ENCODE measurements around the gene SOCS7. TPM values are rescaled to one million over a fixed set of nuclear protein-coding genes. Genes with fewer than 3 reads are reported as not detected.

The SOCS7 gene, protein sequence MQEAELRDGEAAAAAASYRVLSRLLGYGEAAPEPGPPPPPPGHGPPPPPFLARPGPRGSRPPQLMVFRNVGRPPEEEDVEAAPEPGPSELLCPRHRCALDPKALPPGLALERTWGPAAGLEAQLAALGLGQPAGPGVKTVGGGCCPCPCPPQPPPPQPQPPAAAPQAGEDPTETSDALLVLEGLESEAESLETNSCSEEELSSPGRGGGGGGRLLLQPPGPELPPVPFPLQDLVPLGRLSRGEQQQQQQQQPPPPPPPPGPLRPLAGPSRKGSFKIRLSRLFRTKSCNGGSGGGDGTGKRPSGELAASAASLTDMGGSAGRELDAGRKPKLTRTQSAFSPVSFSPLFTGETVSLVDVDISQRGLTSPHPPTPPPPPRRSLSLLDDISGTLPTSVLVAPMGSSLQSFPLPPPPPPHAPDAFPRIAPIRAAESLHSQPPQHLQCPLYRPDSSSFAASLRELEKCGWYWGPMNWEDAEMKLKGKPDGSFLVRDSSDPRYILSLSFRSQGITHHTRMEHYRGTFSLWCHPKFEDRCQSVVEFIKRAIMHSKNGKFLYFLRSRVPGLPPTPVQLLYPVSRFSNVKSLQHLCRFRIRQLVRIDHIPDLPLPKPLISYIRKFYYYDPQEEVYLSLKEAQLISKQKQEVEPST
- total RNA-seq (2022; extraction: Qiagen RNA extraction; ENCODE audit: low read depth): 13.9 to 18.2 TPM (median 17.2 TPM) in 5 replicates

DNA sequence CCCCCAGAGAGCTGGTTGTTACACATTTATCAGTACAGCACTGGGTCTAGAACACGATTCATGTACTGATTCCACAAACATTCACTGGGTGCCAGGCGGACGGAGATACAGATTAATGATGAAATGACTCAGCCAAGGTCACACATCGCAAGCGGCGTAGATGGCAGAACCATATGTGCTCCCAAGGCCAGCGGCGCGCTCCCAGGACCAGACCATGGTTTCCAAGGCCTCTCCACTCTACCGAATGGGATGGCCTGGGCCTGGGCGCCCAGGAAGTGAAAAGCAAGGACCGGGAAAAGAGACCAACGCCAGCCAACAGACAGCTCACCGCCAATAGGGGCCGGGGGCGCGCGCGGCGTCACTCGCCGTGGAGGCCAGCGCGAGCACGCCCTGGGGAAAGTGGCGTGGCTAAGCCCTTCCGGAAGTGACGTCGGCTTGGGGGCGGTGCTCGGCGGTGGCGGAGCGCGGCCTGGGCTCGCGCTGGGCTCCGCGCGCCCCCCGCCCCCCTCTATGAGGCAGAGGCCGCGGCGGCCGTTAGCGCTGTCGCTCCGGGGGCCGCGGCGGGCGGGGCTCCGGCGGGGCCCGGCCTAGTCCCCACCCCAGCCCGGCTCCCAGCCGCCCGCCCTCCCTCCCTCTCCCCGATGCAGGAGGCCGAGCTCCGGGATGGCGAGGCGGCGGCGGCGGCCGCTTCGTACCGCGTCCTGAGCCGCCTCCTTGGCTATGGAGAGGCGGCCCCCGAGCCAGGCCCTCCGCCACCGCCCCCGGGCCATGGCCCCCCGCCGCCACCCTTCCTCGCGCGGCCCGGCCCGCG, at the start of gene SOCS7:
TSS of gene SOCS7 (plus strand) at position 433 of the 811 bp plus-strand sequence. CDS start at position 642, 209 bp downstream.

DNA sequence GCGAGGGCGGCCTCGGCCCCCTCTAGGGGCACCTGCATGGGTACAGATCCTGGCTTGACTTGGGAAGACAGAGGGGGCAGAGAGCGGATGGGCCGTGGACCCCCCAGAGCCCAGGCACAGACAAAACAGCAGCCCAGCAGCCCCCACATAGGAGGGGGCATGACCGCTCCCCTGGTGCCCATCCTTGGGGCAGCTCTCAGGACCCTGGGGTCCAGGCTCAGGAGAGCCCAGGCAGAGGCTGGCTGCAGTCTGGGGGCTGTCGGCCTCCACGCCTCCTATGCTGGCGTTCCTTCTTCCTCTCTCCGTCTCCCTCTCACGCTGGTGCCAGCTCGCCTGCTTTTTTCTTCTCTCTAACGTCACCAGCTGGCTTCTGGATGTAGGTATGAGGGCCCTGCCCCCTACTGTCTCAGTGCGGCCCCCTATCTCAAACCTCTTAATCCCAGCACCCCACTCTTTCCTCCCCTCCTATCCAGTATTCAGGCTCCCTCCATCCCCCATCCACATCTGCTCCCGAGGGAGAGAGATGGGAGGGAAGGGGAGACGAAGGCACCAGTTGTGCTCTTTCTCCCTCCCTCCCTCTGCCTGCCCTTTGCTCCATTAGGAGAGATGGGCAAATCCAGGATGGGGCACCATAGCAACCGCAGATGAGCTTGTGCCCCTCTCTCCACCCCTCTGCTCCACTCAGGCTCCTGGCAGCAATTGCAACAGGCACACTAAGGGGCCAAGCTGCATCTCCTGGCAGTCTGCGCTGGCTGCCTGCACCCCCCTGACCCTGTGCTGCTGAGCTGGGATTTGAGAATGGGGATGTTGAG, 7.8 kb upstream of the SOCS7 start, which contains the start of gene GPR179:
TSS of gene GPR179 (minus strand) at position 349 of the 812 bp plus-strand sequence. CDS start at position 182, 167 bp downstream.

DNA sequence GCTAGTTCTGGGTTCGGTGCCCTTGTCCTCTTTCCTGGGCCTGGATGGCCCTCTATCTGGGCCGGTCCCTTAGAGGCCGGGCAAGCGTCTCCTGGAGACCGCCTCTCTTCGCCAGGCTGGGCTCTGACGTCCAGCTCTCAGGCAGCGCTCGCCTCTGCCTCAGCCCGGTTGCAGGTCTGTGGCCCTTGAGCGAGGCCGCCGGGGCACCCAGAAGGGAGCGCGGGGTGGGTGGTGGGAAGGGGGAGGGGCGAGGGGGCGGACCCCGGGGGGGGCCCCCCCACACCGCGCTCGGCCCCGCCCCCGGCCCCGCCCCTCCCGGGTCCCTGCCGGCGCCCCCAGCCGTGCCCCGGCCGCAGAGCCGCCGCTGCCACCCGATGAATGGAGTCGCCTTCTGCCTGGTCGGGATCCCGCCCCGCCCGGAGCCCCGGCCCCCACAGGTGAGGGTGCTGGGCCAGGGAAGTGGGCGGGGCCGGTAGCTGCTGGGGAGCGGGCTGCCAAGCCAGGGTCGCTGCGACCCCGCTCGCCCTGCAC, 76.5 kb downstream of the SOCS7 start, which contains the start of gene ARHGAP23:
TSS of gene ARHGAP23 (plus strand) at position 353 of the 531 bp plus-strand sequence. CDS start at position 375, 22 bp downstream.

Other genes with a start within 250 kb of the SOCS7 start
- not detected in 5 replicates for gene TBC1D3E, start 223.9 kb upstream of the SOCS7 start, total RNA-seq (2022; extraction: Qiagen RNA extraction; ENCODE audit: low read depth)
- gene TBC1D3, start 159.3 kb upstream of the SOCS7 start, total RNA-seq (2022; extraction: Qiagen RNA extraction; ENCODE audit: low read depth): not detected in 5 replicates
- 59.8 to 67.1 TPM (median 65.7 TPM) in 5 replicates for gene MRPL45, start 54.7 kb upstream of the SOCS7 start, total RNA-seq (2022; extraction: Qiagen RNA extraction; ENCODE audit: low read depth)
- gene GPR179, start 7.9 kb upstream of the SOCS7 start, total RNA-seq (2022; extraction: Qiagen RNA extraction; ENCODE audit: low read depth): 0.02 to 0.07 TPM (median 0.05 TPM) in 5 replicates
- gene ARHGAP23, start 76.6 kb downstream of the SOCS7 start, total RNA-seq (2022; extraction: Qiagen RNA extraction; ENCODE audit: low read depth): 41.6 to 50.0 TPM (median 47.2 TPM) in 5 replicates

All from A549 treated with DMSO at 1 μM for 4 hours (cell line).